Activated naive CD8-positive, alpha-beta T cell (primary cell): Measurements from ENCODE around the gene FCMR.

Experiments
- H3K27ac Mint-ChIP-seq: one replicate; pipeline ENCODE4 v1.8.0; 2021; ENCODE audit warnings: mixed read lengths
- H3K27me3 Mint-ChIP-seq: one replicate; pipeline ENCODE4 v1.8.0; 2021; ENCODE audit warnings: mixed read lengths
- H3K36me3 Mint-ChIP-seq: one replicate; pipeline ENCODE4 v1.8.0; 2021; ENCODE audit warnings: mixed read lengths
- H3K4me1 Mint-ChIP-seq: one replicate; pipeline ENCODE4 v1.8.0; 2021; ENCODE audit warnings: low read depth, mixed read lengths
- H3K4me3 Mint-ChIP-seq: one replicate; pipeline ENCODE4 v1.8.0; 2021; ENCODE audit warnings: mild to moderate bottlenecking, mixed read lengths
- H3K9me3 Mint-ChIP-seq: one replicate; pipeline ENCODE4 v1.8.0; 2021; ENCODE audit warnings: low read depth, mixed read lengths

The FCMR gene

DNA sequence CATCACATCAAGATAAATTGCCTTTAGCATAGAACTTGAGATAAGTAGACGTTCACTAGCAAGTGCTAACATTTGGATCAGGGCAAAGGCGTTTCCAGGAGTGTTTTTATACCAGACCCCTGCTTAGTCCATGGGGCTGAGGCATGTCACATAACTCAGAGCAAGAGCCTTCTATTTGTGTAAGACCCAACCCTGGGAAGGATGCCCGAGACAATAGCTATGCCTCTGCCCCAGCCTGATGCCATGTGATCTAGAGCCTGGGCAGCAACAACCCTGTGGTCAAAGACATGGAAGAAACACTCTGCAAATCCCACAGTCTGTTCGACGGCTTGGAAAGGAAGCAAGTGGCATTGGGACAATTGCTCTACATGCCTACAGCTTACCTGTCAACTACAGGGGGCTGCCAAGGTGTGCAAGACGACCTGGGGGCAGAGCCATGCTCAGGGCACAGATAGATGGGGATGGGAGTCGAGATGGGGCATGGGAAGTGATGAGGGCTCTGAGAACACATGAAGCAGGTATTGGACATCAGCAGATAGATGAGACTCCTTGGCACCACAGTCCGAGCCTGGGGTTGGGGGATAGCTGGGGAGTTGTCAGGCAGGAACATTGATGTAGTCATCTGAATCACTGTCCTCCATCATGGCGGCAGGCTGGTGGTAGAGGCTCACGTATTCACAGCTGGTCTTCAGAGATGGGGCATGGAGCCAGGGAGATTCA, 17.2 kb downstream of the FCMR start:
- Mint-ChIP-seq H3K4me3 (peak overlapping the region; percentile 69), H3K27ac (peak overlapping the region; percentile 94), H3K9me3 (no peaks in the 10 kb centered on the region), H3K27me3 (no peaks in the 10 kb centered on the region), H3K36me3 (peaks cover 29% of the 10 kb centered on the region), H3K4me1 (peaks cover 90% of the 10 kb centered on the region)

DNA sequence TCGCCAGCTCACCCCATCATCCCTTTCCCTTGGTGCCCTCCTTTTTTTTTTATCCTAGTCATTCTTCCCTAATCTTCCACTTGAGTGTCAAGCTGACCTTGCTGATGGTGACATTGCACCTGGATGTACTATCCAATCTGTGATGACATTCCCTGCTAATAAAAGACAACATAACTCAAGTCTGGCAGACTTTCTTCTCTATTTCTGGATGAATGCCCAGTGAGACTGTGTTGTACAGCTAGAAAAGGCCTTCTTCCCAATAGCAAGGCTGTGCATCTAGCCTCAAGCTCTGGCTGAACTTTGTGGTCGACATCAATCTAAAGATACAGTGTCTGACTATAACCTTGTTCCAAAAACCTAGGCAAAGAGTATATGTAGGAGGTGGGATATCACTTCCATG, 18.1 kb downstream of the FCMR start:
- Mint-ChIP-seq H3K27ac (peak overlapping the region; percentile 94), H3K27me3 (no peaks in the 10 kb centered on the region), H3K36me3 (peaks cover 27% of the 10 kb centered on the region), H3K9me3 (no peaks in the 10 kb centered on the region), H3K4me3 (no peak overlapping the region), H3K4me1 (peaks cover 89% of the 10 kb centered on the region)

DNA sequence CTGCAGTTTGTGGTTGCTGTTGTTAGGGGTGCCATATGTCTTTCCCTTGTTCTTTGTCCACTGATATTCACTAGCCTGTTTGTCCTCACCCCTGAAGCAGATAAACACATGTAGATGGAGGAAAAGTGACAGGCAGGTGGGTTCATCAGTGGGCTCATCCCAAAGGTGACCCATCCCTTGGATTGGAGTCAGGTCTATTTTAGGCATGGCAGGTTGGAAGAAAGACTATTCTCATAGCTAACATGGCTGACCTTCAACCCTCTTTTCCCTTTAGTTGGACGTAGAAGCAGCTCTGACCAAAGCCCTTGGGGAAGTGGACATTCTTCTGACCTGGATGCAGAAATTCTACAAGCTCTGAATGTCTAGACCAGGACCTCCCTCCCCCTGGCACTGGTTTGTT, 19.0 kb downstream of the FCMR start:
- H3K4me1 Mint-ChIP-seq, result peaks cover 86% of the 10 kb centered on the region
- H3K36me3 Mint-ChIP-seq, result peaks cover 26% of the 10 kb centered on the region
- peak overlapping the region; percentile 94 for H3K27ac Mint-ChIP-seq
- no peaks in the 10 kb centered on the region for H3K9me3 Mint-ChIP-seq
- H3K27me3 Mint-ChIP-seq, result no peaks in the 10 kb centered on the region
- no peak overlapping the region for H3K4me3 Mint-ChIP-seq

DNA sequence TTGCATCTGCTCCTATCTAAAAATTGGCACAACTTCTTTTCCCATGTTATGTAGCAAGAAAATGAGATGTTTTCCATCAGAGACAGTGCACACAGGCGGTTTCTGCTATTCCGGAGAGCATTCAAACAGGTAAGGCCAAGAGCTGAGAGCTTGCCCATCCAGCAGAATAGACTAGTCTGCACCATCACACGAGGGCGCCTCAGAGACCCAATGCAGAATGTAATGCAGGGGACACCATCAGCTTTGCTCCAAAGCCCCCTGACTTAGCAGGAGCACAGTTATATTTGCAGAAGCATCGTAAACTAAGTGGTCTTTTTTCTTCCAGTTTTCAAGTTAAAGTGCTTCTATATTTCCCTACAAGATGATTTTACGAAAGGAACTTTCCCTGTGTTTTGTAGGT, 19.8 kb downstream of the FCMR start:
- Mint-ChIP-seq H3K36me3 (peaks cover 26% of the 10 kb centered on the region), H3K4me1 (peaks cover 86% of the 10 kb centered on the region), H3K27me3 (no peaks in the 10 kb centered on the region), H3K9me3 (no peaks in the 10 kb centered on the region), H3K4me3 (no peak overlapping the region), H3K27ac (peak overlapping the region; percentile 83)

DNA sequence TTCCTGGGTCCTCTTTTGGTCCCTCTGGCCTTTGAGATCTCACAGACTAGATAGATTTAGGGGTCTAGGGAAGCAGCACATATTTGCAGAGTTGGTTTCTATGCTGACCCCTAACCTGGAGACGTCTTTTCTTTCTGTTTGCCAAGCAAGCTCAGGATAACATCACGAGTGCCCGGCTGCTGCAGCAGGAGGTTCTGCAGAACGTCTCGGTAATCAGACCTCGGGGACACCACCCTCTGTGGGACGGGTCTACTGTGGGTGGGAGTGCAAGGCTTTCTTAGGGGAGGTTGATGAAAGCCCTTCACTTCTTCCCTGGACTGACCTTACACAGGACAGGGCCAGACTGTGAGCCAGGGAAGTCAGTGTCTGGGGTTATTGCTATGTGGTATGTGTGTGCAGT, 21.6 kb downstream of the FCMR start:
- peaks cover 23% of the 10 kb centered on the region for H3K36me3 Mint-ChIP-seq
- peak overlapping the region; percentile 83 for H3K27ac Mint-ChIP-seq
- no peak overlapping the region for H3K4me3 Mint-ChIP-seq
- H3K9me3 Mint-ChIP-seq, result no peaks in the 10 kb centered on the region
- no peaks in the 10 kb centered on the region for H3K27me3 Mint-ChIP-seq
- peaks cover 83% of the 10 kb centered on the region for H3K4me1 Mint-ChIP-seq

DNA sequence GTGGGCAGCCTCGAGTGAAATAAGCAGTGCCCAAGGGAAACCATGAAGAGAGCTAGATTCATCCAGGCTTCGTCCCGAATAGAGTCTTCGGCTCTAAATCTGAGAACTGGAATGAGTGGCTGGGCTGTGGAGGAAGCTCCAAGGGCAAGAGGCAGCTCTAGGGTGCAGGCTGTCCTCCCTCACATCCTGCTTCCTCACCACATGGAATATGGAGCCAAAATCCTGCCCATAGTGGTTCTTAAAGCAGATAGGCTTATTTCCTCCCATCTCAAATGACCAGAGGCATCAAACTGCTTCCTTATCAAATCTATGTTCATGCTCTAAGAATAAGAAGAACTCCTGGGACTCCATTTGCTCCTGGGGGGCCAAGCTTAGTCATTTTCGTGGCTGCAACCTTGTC, 22.0 kb downstream of the FCMR start:
- Mint-ChIP-seq H3K27ac (peak overlapping the region; percentile 83), H3K4me3 (no peak overlapping the region), H3K36me3 (peaks cover 19% of the 10 kb centered on the region), H3K4me1 (peaks cover 79% of the 10 kb centered on the region), H3K9me3 (no peaks in the 10 kb centered on the region), H3K27me3 (no peaks in the 10 kb centered on the region)

DNA sequence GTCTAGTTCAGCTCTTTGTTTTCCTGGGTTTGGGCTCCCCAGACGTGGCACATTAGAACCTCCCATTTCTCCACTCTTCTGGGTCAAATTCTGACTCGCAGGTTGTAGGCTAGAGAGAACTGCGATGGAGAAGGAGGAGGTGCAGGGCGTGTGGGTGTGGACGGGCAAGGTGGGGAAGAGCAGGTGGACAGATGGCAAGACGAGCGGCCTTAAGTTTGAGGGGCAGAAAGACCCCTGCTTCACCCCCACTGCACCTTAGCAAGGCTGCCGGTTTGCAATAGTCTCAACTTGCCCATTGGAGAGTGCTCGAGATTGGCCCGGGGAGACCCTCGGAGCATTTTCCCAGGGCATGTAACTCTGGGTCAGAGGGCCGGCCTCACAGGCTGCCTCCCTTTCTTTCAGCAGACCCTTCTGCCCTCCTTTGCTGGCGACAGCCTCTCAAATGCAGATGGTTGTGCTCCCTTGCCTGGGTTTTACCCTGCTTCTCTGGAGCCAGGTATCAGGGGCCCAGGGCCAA, 22.8 kb downstream of the FCMR start:
- Mint-ChIP-seq H3K9me3 (no peaks in the 10 kb centered on the region), H3K27ac (peak overlapping the region; percentile 85), H3K36me3 (peaks cover 11% of the 10 kb centered on the region), H3K4me1 (peaks cover 76% of the 10 kb centered on the region), H3K27me3 (no peaks in the 10 kb centered on the region), H3K4me3 (no peak overlapping the region)

DNA sequence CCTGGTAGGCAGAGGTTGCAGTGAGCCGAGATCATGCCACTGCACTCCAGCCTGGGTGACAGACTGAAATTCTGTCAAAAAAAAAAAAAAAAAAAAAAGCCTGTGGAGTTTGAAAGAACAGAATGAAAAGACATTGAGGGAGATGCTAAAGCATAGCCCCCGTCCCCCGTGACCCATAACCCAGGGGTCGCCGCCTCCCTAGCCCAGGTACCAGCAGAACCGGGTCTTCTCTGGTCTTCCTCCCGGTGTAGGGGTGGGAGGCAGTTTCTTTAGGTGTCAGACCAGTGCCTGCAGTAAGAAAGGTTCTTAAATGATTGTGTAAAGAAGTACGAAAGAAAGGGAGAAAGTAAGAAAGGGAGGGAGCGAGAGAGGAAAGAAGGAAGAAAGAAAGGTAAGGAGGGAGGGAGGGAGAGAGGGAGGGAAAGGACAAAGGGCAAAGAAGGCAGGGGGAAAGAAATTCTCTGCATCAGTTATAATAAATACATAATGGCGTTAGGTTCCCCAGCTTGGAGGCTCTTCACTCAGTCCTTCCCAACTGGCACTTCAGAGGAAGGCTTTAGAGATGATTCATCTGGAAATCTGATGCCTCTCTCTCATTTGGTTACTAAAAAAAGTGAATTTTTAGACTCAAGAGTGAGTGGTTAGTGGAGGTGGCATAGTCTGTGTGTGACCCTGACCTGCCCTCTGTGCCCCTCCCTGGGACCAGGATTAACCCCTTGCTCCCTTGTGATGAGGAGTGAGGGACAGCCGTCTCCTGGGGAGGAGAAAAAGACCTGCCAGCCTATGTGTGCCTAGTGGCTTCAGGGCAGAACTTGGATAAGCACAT, 23.4 kb downstream of the FCMR start:
- H3K27ac Mint-ChIP-seq, result peak overlapping the region; percentile 85
- no peaks in the 10 kb centered on the region for H3K9me3 Mint-ChIP-seq
- H3K4me1 Mint-ChIP-seq, result peaks cover 74% of the 10 kb centered on the region
- H3K36me3 Mint-ChIP-seq, result peaks cover 7% of the 10 kb centered on the region
- H3K4me3 Mint-ChIP-seq, result no peak overlapping the region
- H3K27me3 Mint-ChIP-seq, result no peaks in the 10 kb centered on the region

DNA sequence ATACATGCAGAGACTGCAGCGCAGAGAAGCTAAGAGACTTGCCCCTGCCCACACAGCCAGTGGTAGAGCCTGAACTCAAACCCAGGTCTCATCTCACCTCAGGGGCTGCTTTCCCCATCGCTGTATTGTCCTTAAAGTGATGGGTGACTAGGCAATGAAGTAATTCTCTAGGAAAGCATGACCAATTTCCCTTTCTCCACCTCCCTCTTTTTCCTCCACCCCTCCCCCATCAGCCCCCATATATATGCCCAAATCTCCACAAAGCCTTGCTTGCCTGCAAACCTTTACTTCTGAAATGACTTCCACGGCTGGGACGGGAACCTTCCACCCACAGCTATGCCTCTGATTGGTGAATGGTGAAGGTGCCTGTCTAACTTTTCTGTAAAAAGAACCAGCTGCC, 24.6 kb downstream of the FCMR start, which contains the start of gene IL24:
Gene IL24, plus strand, starts transcription at position 269 of the 400 bp plus-strand sequence. CDS start 390 bp downstream, outside the sequence.
- peak within 1 kb of the TSS; percentile 89 for H3K27ac Mint-ChIP-seq
- peak within 1 kb of the TSS; percentile 51 for H3K4me3 Mint-ChIP-seq

DNA sequence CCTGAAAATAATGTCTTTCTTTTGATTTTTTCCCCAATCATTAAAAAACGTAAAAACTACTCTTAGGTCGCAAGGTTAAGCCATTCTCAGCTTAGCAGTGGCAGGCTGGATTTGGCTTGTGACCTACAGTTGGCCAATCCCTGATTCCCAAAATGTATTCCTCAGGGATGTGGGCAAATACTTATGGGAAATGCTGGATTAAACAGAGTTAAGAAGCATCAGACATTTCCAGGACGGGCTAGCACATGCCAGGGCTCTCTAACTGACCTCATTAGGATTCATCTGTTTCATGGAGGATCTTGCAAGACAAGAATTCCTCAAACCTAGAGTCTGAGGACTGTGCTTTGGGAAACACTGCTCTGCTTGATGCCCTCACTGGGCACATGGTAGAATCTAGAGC, 25.5 kb downstream of the FCMR start:
- peaks cover 67% of the 10 kb centered on the region for H3K4me1 Mint-ChIP-seq
- H3K4me3 Mint-ChIP-seq, result no peak overlapping the region

More for the DNA sequence above, 24.6 kb downstream of the FCMR start, which contains the start of gene IL24:
- no peaks in the 10 kb centered on the region for H3K27me3 Mint-ChIP-seq
- H3K36me3 Mint-ChIP-seq, result peaks cover 4% of the 10 kb centered on the region
- no peaks in the 10 kb centered on the region for H3K9me3 Mint-ChIP-seq
- H3K4me1 Mint-ChIP-seq, result peaks cover 69% of the 10 kb centered on the region

DNA sequence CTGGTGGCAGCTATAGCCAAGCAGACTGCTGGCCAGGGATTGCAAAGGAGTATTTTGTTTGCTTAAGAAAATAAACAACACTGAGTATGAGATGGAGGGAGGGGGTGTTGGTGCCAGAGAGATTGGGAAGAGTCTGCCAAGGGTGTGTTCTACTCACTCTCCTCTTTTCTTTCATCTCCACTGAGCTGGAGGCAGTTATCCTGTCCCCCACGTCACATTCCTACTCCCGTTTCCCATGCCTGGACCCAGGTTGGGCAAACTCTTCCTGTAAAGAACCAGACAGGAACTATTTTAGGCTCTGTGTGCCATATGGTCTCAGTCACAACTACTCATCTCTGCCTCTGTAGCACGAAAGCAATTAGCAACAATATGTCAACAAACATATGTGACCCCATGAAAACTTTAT, 25.9 kb downstream of the FCMR start:
- H3K9me3 Mint-ChIP-seq, result no peaks in the 10 kb centered on the region
- no peak overlapping the region for H3K4me3 Mint-ChIP-seq
- H3K36me3 Mint-ChIP-seq, result peaks cover under 1% of the 10 kb centered on the region
- no peaks in the 10 kb centered on the region for H3K27me3 Mint-ChIP-seq
- peaks cover 67% of the 10 kb centered on the region for H3K4me1 Mint-ChIP-seq
- H3K27ac Mint-ChIP-seq, result peak overlapping the region; percentile 61

More for the DNA sequence above, 25.5 kb downstream of the FCMR start:
- H3K9me3 Mint-ChIP-seq, result no peaks in the 10 kb centered on the region
- no peak overlapping the region for H3K27ac Mint-ChIP-seq
- no peaks in the 10 kb centered on the region for H3K27me3 Mint-ChIP-seq
- H3K36me3 Mint-ChIP-seq, result peaks cover 4% of the 10 kb centered on the region

DNA sequence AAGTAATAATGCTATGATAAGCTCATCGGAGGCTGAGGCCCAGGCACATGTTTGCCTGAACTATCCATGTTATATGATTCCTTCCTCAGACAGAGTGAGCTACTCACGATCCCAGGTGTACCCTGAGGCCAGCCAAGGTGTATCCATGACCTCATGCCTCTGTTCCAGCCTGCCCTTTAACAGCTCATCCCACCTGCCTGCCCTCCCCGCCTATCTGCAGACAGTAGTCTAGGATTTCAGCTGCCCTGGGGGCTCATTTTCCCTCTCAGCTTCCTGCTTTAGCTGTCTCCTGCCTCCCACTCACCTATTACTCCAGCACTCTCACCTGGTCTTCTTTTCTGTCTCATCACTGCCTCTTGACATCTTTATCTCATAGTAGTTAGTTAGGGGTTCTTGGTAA, 26.4 kb downstream of the FCMR start:
- Mint-ChIP-seq H3K27me3 (no peaks in the 10 kb centered on the region), H3K36me3 (no peaks in the 10 kb centered on the region), H3K27ac (peak overlapping the region; percentile 61), H3K4me1 (peaks cover 67% of the 10 kb centered on the region), H3K9me3 (no peaks in the 10 kb centered on the region), H3K4me3 (no peak overlapping the region)

DNA sequence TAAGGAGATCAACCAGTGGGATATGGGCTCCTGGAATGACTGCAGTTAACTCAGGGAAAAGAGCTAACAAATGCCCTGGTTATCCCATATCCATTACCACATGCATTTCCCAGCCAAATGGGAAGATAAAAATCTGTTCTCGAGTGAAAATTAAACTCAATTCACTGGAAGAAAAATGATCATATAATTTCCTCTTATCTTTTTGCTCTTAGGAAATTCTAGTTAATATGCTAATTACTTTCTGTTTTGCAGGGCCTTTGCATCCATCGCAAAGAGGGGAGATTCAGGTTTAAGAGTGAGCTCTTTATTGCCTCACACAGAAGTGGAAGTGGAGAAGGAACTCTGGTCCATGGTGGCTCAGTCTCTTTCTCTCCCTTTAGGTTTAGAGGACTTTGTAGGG, 28.4 kb downstream of the FCMR start:
- H3K4me1 Mint-ChIP-seq, result peaks cover 64% of the 10 kb centered on the region
- no peaks in the 10 kb centered on the region for H3K9me3 Mint-ChIP-seq
- H3K27me3 Mint-ChIP-seq, result no peaks in the 10 kb centered on the region
- H3K27ac Mint-ChIP-seq, result peak overlapping the region; percentile 5
- no peaks in the 10 kb centered on the region for H3K36me3 Mint-ChIP-seq
- no peak overlapping the region for H3K4me3 Mint-ChIP-seq

DNA sequence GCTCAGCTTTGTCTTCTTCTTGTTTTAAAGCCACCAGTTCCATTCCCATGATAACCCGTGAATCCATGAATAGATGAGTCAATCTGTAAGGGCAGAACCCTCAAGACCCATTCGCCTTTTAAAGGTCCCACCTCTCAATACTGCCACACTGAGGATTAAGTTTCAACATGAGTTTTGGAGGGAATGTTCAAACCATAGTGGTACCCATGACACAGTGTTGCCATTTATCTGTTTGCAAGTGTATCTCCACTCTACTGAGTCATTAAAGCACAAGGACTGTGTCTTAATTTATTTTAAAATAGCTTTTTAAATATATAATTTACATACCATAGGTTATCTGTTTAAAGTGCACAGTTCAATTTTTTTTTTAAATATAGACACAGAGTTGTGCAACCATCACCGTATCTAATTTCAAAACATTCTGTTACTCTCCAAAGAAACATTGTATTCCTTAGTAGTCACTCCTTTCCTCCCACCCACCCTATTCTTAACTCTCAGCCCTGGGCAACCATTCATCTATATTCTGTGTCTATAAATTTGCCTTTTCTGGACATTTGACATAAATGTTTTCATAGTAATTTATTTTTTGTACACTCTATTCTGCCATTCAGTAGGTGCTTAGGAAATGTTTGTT, 29.3 kb downstream of the FCMR start:
- Mint-ChIP-seq H3K4me3 (no peak overlapping the region), H3K9me3 (no peaks in the 10 kb centered on the region), H3K27ac (no peak overlapping the region), H3K36me3 (peaks cover 2% of the 10 kb centered on the region), H3K27me3 (no peaks in the 10 kb centered on the region), H3K4me1 (peaks cover 61% of the 10 kb centered on the region)

DNA sequence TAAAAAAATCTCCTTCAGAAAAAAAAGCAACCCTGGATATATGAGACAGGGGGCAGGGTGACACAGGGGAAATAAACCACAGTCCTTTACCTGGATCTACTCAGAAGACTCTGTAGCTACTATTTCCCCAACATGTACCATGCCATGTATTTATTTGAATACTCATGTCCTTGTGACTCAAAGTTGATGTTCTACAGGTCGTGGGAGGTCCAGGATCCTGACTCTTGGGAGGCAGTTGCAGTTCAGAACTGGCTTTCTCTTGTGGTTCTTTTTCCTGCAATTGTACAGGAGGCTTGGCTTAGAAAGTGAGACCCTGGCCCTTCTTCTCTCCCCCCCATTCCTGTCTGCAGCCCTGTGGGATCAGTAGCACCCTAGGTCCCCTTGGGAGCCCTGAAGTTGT, 30.3 kb downstream of the FCMR start:
- Mint-ChIP-seq H3K4me3 (no peak overlapping the region), H3K4me1 (peaks cover 51% of the 10 kb centered on the region)

More for the DNA sequence above, 30.3 kb downstream of the FCMR start:
- peaks cover 2% of the 10 kb centered on the region for H3K36me3 Mint-ChIP-seq
- H3K9me3 Mint-ChIP-seq, result no peaks in the 10 kb centered on the region
- no peaks in the 10 kb centered on the region for H3K27me3 Mint-ChIP-seq
- peak overlapping the region; percentile 67 for H3K27ac Mint-ChIP-seq
